IPS-NIHi11 (cell line): Measurements from ENCODE around the gene XCR1.
A peak's percentile ranks its signal among the peaks of the same experiment; 100 is the strongest.
"Not testable (repeated sequence)": the region's sequence is repeated elsewhere in the genome, so short reads cannot be mapped to it uniquely, and the experiment has no call there.

Source experiments
- DNase-seq: peaks from one replicate; pipeline ENCODE4 v3.0.0; 2012; ENCODE audit warnings: mixed read lengths, low spot score

XCR1 gene

GRCh38 chr3:46006238-46007032 lies 20.8 kb downstream of the XCR1 start:
- no peak for DNase-seq

DNA sequence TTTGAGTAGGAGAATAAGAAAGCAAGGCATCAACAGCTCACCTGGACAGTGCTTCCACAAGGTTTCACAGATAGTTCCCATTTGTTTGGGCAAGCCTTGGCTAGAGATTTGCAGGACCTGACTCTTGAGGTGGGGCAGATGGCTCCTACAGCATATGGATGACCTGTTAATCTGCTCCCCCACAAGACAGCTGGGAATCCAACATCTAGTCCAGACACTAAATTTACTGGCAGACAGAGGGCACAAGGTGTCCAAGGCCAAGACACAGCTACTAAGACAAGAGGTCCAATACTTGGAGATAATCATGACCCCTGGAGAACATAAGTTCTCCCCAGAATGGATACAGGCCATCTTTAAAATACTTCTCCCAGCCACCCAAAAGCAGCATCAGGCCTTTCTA lies 23.6 kb downstream of the XCR1 start:
- DNase-seq: not testable (repeated sequence)

- no peak for DNase-seq
Measured at GRCh38 chr3:46001178-46001577, 26.1 kb downstream of the XCR1 start.

DNA sequence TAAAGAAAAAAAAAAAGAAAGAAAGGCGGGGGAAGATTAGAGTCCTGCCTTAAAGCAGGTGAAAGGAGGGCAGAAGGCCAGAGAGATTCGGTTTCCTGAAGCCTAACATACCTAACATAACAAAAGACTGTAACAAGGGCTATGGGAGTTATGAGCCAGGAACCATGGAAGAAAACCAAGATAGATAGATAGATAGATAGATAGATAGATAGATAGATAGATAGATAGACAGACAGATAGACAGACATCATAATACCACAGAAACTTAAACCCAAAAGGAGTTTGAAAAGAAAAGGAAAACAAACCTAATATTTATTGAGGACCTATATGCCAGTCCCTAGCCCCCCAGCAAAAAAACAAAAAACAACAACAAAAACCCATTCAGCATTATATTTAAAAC lies 29.3 kb downstream of the XCR1 start:
- DNase-seq: no peak

GRCh38 chr3:45997499-45997898 lies 29.8 kb downstream of the XCR1 start:
- not testable (repeated sequence) for DNase-seq

GRCh38 chr3:45995236-45996192 lies 31.8 kb downstream of the XCR1 start, which contains the start of gene FYCO1:
TSS of gene FYCO1 (minus strand) at chr3:45995824. CDS start at chr3:45984910, 10,914 bp downstream.
- peak; percentile 97 for DNase-seq

DNA sequence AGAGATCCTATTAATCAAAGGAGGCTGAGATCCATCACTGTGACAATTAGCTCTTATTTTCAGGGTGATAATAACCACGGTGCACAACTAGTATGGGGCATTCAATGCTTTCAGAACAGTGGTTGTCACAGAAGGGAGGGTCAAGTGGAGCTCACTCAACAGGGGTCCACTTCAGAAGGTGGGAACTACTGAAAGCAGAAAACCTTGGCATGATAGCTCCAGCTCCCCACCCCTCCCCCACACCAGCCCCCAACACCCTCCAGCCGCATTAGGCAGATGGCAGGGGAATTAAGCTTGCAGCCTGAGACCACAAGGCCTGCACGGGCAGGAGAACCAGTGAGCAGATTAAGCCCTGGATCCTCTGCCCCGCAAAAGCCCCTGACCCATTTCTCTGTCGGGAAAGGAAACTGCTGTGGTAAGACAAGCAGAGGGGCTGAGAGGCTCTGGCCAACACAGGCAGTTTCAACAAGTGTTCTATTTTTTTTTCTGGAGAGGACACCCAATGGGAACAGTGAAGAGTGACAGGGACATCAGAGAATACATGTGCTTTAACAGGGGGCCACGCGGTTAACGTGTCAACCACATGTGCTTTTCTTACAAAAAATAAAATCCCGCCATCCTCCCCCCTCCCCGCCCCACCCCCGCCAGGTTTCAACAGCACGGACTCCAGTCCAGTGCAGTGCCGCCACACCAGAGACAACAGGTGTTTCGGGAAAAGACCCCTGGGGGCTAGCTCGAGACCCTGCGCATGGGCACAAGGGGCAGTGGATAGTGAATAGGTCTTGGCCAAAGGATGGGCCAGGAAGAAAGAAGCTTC lies 32.7 kb downstream of the XCR1 start:
- DNase-seq: peak; percentile 46

- DNase-seq: no peak
Measured at GRCh38 chr3:45993421-45994027, 33.8 kb downstream of the XCR1 start.

GRCh38 chr3:45992821-45993221 lies 34.5 kb downstream of the XCR1 start:
- DNase-seq: no peak

GRCh38 chr3:45992133-45992729 lies 35.1 kb downstream of the XCR1 start:
- peak; percentile 28 for DNase-seq

- no peak for DNase-seq
Measured at GRCh38 chr3:45991341-45991740, 35.9 kb downstream of the XCR1 start.

- DNase-seq: no peak
Measured at GRCh38 chr3:45990181-45990580, 37.1 kb downstream of the XCR1 start.

GRCh38 chr3:45988804-45989203 lies 38.5 kb downstream of the XCR1 start:
- no peak for DNase-seq

DNA sequence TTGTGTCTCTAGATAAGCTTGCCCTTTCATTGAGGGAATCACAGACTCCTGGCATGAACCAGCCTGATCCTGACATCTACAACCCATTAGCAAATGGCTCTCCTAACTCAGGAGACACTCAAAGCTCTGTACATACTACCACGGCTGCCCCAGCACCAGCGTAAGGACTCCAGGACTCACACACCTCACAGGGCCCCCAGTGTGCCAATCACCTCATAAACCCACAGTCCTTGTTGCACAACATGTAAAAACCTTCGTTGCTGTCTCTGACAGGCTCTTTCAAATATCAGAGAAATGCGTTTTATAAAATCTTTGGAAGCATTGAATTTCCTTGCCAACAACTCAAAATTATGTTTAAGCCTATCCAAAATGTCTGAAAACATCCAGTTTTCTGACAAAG lies 38.9 kb downstream of the XCR1 start:
- DNase-seq: no peak

GRCh38 chr3:45987368-45988291 lies 39.7 kb downstream of the XCR1 start:
- no peak for DNase-seq

DNA sequence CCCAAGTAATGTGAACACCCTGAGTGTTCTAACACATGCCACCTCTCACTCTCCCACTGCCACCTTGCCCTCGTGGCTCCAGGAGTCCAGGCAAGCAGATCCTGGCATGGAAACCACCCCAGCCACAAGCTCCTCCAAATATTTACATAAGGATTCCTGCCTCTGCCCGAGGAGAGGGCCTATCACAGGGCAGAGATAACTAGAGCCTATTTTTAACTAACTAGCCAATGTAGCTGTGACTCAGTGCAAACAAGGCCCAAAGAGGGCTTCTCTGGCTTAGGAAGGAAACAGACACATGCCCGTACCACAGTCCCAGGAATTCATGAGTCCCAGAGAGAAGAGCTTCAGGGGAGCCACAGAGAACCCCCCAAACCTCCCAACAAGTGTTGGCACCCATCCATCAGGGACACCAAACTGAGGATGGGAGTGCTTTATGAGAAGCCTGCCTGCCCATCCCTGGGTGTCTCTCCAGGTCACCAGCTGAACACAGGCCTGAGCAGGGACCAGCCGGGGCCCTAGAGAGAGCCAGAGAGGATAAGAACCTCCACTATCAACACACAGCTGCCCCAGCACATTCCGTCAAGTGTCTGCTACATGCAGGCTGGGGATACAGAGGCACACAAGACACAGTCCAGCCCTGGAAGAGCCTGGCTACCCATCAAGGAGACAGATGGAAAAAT lies 40.8 kb downstream of the XCR1 start:
- DNase-seq: no peak

DNA sequence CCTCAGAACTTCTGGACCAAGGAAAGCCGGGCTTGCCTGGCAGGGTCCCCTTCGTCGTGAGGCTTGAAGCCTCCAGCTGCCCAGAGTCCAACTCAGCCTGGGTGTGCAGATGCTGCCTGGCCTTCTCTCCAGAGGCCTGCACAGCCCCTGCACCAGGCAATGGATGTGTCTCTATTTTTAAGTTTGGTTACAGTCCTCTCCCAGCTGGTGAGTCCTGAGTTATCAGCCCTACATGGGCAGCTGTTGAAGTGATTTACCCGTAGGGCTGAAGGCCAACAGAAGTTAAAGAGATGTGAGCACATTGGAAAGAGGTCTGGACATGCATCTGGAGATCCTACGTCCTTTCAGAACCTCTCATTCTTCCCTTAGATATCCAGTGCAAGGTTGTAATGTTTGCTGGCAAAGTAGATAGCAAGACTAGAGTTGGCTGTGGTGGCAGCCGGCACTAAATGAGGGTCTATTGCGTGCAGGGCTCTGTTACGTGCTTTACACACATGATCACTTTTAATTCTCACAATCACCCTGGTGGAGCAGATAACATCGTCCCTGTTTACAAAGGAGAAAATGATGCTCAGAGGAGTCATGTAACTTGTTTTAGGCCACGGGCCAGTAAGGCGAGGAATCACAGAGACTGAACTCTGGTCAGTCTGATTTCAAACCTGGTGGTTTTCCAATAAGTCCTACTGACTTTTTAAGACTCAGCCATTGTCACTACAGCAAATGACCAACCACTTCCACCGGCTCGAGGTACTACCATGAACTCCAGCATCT lies 41.6 kb downstream of the XCR1 start:
- DNase-seq: no peak
